AG09309 (cell line): Measurements from ENCODE around the gene EPHA6.

ENCODE experiments used
- DNase-seq: peaks from one replicate; pipeline ENCODE4 v3.0.0-alpha.2; 2010; ENCODE audit warnings: low read depth
- H3K4me3 ChIP-seq: 2 replicates; pipeline ENCODE4 v1.5.1; 2011; ENCODE audit warnings: mild to moderate bottlenecking, low read depth, low read length, moderate library complexity; ENCODE audit not compliant: control insufficient read depth
- CTCF ChIP-seq: IDR thresholded peaks from 2 replicates; pipeline ENCODE4 v1.5.1; 2011; ENCODE audit warnings: mild to moderate bottlenecking, low read depth, low read length, inconsistent platforms; ENCODE audit not compliant: insufficient read depth, control insufficient read depth; ENCODE audit errors: missing control alignments

EPHA6 gene

GRCh38 chr3:97189835-97190234, 375.4 kb downstream of the EPHA6 start:
- no peak for TF ChIP-seq CTCF
- no peak overlapping the region for H3K4me3 ChIP-seq
- DNase-seq = no peak

GRCh38 chr3:97197083-97197482, 382.7 kb downstream of the EPHA6 start:
- no peak for TF ChIP-seq CTCF
- DNase-seq = no peak
- H3K4me3 ChIP-seq = no peak overlapping the region

- no peak overlapping the region for H3K4me3 ChIP-seq
- no peak for DNase-seq
- TF ChIP-seq CTCF = no peak
Measured at GRCh38 chr3:97197830-97198229, 383.4 kb downstream of the EPHA6 start.

GRCh38 chr3:97200387-97200786, 386.0 kb downstream of the EPHA6 start:
- no peak overlapping the region for H3K4me3 ChIP-seq
- DNase-seq = no peak
- no peak for TF ChIP-seq CTCF

- H3K4me3 ChIP-seq = no peak overlapping the region
- no peak for TF ChIP-seq CTCF
- no peak for DNase-seq
Measured at GRCh38 chr3:97201814-97202213, 387.4 kb downstream of the EPHA6 start.

- no peak for DNase-seq
- TF ChIP-seq CTCF = no peak
Measured at GRCh38 chr3:97228966-97229365, 414.6 kb downstream of the EPHA6 start.

GRCh38 chr3:97230486-97230885, 416.1 kb downstream of the EPHA6 start:
- H3K4me3 ChIP-seq = no peak overlapping the region
- TF ChIP-seq CTCF = no peak
- no peak for DNase-seq

More at GRCh38 chr3:97228966-97229365, 414.6 kb downstream of the EPHA6 start:
- H3K4me3 ChIP-seq = no peak overlapping the region
